WTC11 (cell line): ENCODE results near the gene LIFR.

Source experiments
- CBFB ChIP-seq: sonication (generic); formaldehyde crosslinking; IDR thresholded peaks from 2 replicates; pipeline ENCODE4 v1.8.1; 2022; ENCODE audit warnings: mild to moderate bottlenecking, low read depth, missing genetic modification reagents
- ZNF219 ChIP-seq: sonication (generic); formaldehyde crosslinking; IDR thresholded peaks from 2 replicates; pipeline ENCODE4 v1.8.0; 2023; ENCODE audit warnings: missing genetic modification reagents, mild to moderate bottlenecking, borderline replicate concordance
- TF ChIP-seq, protein P1 (sequence below): fragments of 200-600 bp; IDR thresholded peaks from 2 replicates; pipeline ENCODE4 v1.8.0; 2022; ENCODE audit warnings: antibody characterized with exemption
- TF ChIP-seq, protein P2 (sequence below): sonication (generic); formaldehyde crosslinking; IDR thresholded peaks from 2 replicates; pipeline ENCODE4 v1.8.1; 2022; ENCODE audit warnings: low read depth, missing genetic modification reagents, borderline replicate concordance

GRCh38 chr5:38519476-38519875 is 37.0 kb downstream of the LIFR start:
- TF ChIP-seq CBFB (CRISPR knock-in tag): no peak
- TF ChIP-seq, protein P1, sequence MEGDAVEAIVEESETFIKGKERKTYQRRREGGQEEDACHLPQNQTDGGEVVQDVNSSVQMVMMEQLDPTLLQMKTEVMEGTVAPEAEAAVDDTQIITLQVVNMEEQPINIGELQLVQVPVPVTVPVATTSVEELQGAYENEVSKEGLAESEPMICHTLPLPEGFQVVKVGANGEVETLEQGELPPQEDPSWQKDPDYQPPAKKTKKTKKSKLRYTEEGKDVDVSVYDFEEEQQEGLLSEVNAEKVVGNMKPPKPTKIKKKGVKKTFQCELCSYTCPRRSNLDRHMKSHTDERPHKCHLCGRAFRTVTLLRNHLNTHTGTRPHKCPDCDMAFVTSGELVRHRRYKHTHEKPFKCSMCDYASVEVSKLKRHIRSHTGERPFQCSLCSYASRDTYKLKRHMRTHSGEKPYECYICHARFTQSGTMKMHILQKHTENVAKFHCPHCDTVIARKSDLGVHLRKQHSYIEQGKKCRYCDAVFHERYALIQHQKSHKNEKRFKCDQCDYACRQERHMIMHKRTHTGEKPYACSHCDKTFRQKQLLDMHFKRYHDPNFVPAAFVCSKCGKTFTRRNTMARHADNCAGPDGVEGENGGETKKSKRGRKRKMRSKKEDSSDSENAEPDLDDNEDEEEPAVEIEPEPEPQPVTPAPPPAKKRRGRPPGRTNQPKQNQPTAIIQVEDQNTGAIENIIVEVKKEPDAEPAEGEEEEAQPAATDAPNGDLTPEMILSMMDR: no peak
- no peak for TF ChIP-seq ZNF219 (CRISPR knock-in tag)
- TF ChIP-seq, protein P2, sequence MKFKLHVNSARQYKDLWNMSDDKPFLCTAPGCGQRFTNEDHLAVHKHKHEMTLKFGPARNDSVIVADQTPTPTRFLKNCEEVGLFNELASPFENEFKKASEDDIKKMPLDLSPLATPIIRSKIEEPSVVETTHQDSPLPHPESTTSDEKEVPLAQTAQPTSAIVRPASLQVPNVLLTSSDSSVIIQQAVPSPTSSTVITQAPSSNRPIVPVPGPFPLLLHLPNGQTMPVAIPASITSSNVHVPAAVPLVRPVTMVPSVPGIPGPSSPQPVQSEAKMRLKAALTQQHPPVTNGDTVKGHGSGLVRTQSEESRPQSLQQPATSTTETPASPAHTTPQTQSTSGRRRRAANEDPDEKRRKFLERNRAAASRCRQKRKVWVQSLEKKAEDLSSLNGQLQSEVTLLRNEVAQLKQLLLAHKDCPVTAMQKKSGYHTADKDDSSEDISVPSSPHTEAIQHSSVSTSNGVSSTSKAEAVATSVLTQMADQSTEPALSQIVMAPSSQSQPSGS (CRISPR knock-in tag): no peak
